A549 treated with CpdA at 1 μM for 4 hours (cell line): ENCODE data around the gene RPS5. TPM values are rescaled to one million over a fixed set of nuclear protein-coding genes. Genes with fewer than 3 reads are reported as not detected.

Experiments used
- total RNA-seq: library from RNA; stranded (reverse); fragments of 200-300 nt; extraction: Qiagen RNA extraction; gene quantifications from 5 replicates; pipeline ENCODE4 v1.2.3, GENCODE V29; 2022; ENCODE audit warnings: low read depth

Gene RPS5
- 2,117 to 2,734 TPM (median 2,532 TPM) in 5 replicates for total RNA-seq

GRCh38 chr19:58386576-58387337, at the start of gene RPS5:
Gene RPS5 (plus strand): TSS chr19:58387269. CDS start chr19:58388138, 869 bp downstream.

GRCh38 chr19:58352760-58353671, 34.1 kb upstream of the RPS5 start, which contains the start of gene A1BG:
Gene A1BG (minus strand): TSS chr19:58353492. CDS start chr19:58353437, 55 bp downstream.

DNA sequence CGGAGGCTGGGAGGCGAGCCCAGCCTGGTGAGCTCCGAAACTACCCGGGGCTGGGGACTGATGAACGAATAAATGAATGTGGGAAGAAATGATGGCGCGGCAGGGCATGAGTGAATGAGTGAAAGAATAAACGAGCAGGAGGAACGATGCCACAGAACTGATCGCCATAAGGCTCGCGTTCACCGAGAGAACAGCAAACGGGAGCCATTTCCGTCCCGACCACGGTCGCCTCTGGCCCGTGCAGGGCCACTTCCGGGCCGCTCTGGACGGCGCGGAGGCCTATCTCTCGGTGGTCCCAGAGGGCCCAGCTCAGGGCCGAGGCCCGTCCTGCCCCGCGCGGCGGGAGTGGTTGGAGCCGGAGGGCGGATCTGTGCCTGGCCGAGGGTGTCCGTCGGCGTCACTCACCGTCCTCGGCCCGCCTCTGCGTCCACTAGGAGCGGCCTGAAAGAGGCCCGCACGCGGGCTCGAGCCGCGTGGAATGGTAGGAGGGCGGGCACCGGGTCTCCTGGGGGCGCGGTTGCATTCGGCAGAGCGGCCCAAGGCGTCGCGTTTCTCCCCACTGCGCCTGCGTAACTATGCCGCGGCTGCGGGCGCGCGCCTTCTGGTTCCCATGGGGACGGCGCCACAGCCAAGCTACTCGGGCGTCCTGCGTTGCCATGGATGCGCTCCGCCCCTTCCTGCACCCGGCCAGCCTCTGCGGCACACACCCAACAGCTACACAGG, 24.6 kb upstream of the RPS5 start, which contains the start of gene ZNF497:
Gene ZNF497 (minus strand): TSS at position 480 of the 723 bp plus-strand sequence. CDS start 5,116 bp downstream, outside the sequence.

DNA sequence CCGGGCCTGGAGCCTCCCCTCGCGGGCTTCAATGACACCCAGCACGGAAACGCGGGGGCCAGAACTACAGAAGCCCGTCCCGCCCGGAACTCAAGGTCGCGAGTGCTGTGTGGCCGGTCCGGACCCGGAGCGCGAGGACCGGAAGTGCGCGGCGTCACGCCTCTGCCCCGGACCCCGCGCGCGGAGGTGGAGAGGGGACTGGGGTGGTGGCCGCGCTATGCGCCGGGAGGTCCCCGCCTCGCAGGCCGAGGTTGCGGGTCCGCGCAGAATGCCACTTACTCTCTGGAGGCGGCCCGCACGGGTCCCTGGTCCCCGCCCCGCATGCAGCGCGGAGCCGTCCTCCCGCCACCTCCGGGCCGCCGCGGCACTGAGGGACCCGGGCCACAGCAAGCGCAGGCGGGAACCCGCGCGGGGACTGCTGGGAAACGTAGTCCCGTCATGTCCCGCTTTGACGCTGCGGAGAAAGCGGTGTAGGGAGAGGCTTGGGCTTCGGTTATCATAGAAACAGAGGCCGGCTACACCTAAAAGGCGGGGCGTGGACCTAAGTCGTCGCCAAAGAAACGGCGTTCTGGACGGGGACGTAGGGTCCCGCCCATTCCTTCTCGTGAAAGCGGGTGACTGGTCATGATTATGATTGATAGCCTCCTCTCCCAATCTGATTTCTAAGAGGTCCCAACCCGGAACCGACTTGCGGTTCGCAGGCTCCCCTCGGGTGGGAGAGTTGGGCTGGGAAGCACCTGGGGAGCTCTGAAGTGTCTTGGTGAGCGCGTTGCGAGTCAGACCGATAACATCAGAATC, 6.2 kb upstream of the RPS5 start, which contains the start of gene ZNF837:
Gene ZNF837 (minus strand): TSS at position 369 of the 798 bp plus-strand sequence. CDS start 11,698 bp downstream, outside the sequence.

GRCh38 chr19:58395220-58395978, 8.3 kb downstream of the RPS5 start, which contains the start of gene RNF225:
Gene RNF225 (plus strand): TSS chr19:58395656. CDS start chr19:58396090, 434 bp downstream.

DNA sequence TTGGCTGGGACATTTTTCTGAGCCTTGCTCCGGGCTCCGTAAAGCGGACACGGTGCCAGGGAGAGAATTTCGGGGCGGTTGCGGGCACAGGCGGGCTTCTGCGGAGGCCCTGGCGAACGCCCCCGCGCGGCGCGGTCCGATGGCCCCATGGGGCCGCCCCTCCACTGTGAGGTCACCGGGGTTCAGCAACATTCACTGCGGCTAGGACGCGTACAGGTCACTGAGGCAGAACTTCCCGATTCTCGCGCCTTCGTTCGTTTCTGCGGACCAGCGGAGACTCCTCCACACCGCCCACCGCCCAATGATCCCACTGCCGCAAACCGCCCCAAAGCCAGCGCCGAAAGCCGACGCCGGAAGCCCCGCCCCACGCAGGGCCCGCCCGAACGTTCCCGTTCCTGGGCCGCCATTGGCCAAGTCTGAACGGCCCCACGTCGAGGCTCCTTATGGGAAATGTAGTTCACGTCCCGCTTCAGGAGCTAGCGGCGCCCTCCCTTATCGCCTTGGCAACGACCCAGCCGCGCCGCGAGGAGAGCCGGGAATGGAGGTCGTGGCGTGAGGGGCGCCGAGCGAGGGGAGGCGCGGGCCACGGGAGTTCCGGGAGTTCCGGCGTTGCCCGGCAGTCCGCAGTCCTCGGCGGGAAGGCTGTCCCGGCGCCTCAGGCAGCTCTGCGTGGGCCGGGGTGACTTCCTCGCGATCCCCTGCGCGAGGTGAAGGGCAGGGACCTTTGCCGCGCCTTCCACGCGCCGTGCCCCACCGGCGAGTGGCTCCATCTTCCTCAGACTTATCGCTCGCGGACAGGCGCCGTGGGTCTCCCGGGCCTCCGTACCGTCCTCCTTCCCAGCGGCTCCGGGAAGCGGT, 21.3 kb downstream of the RPS5 start, which contains the start of gene ZNF584:
Gene ZNF584 (plus strand): TSS at position 498 of the 858 bp plus-strand sequence. CDS start 499 bp downstream, outside the sequence.

GRCh38 chr19:58439576-58440554, 52.8 kb downstream of the RPS5 start, which contains the start of gene ZNF132:
Gene ZNF132 (minus strand): TSS chr19:58440153. CDS start chr19:58439821, 332 bp downstream.

Other genes with a start within 250 kb of the RPS5 start
- gene ZNF329, start 236.5 kb upstream of the RPS5 start, total RNA-seq, result 2.6 to 3.4 TPM (median 3.1 TPM) in 5 replicates
- gene ZNF274, start 204.2 kb upstream of the RPS5 start, total RNA-seq, result 12.9 to 16.3 TPM (median 14.3 TPM) in 5 replicates
- 15.3 to 20.5 TPM (median 18.0 TPM) in 5 replicates for gene ZNF544, start 158.4 kb upstream of the RPS5 start, total RNA-seq
- gene ZNF8, start 108.3 kb upstream of the RPS5 start, total RNA-seq, result 1.1 to 1.6 TPM (median 1.1 TPM) in 5 replicates
- gene ERVK3-1, start 81.9 kb upstream of the RPS5 start, total RNA-seq, result 94.6 to 118 TPM (median 98.3 TPM) in 5 replicates
- 2.4 to 3.2 TPM (median 2.8 TPM) in 5 replicates for gene ZSCAN22, start 60.3 kb upstream of the RPS5 start, total RNA-seq
- gene A1BG, start 33.8 kb upstream of the RPS5 start, total RNA-seq, result 8.0 to 14.5 TPM (median 12.0 TPM) in 5 replicates
- 0.85 to 1.9 TPM (median 1.6 TPM) in 5 replicates for gene ZNF497, start 24.5 kb upstream of the RPS5 start, total RNA-seq
- 0.99 to 1.7 TPM (median 1.5 TPM) in 5 replicates for gene ZNF837, start 6.2 kb upstream of the RPS5 start, total RNA-seq
- gene RNF225, start 8.4 kb downstream of the RPS5 start, total RNA-seq, result 0.14 to 0.17 TPM (median 0.15 TPM) in 4 of 5 replicates, not detected in the other
- gene ZNF584, start 21.4 kb downstream of the RPS5 start, total RNA-seq, result 16.6 to 19.0 TPM (median 18.6 TPM) in 5 replicates
- 0.08 to 0.10 TPM (median 0.09 TPM) in 3 of 5 replicates, not detected in the others for gene ZNF132, start 52.9 kb downstream of the RPS5 start, total RNA-seq
- gene ZNF324B, start 64.4 kb downstream of the RPS5 start, total RNA-seq, result 6.9 to 7.8 TPM (median 7.1 TPM) in 5 replicates
- 7.7 to 10.2 TPM (median 9.6 TPM) in 5 replicates for gene ZNF324, start 79.8 kb downstream of the RPS5 start, total RNA-seq
- gene ZNF446, start 89.1 kb downstream of the RPS5 start, total RNA-seq, result 12.2 to 14.5 TPM (median 13.4 TPM) in 5 replicates
- 23.2 to 33.8 TPM (median 30.2 TPM) in 5 replicates for gene SLC27A5, start 124.7 kb downstream of the RPS5 start, total RNA-seq
- 14.2 to 19.3 TPM (median 18.6 TPM) in 5 replicates for gene ZBTB45, start 132.5 kb downstream of the RPS5 start, total RNA-seq
- gene TRIM28, start 156.8 kb downstream of the RPS5 start, total RNA-seq, result 647 to 874 TPM (median 726 TPM) in 5 replicates
- 182 to 209 TPM (median 197 TPM) in 5 replicates for gene CHMP2A, start 167.8 kb downstream of the RPS5 start, total RNA-seq
- 129 to 162 TPM (median 147 TPM) in 5 replicates for gene UBE2M, start 171.3 kb downstream of the RPS5 start, total RNA-seq
- 11.7 to 19.5 TPM (median 15.9 TPM) in 5 replicates for gene MZF1, start 186.1 kb downstream of the RPS5 start, total RNA-seq